Right lobe of liver (tissue), 6 donors: Measurements from ENCODE around the gene BEST1. TPM values are rescaled to one million over a fixed set of nuclear protein-coding genes. Genes with fewer than 3 reads are reported as not detected.

Experiments used
- ATAC-seq, 4 donors: fragments of 200-7000 bp; cut with Tn5 transposase; one replicate each; pipeline ENCODE4 v1.9.1; 2020; ENCODE audit warnings: mild to moderate bottlenecking in 4 of 4, moderate library complexity in 4 of 4
- DNase-seq, 3 donors: peaks; one replicate each; pipeline ENCODE4 v3.0.0-alpha.2; 2020
- H3K27ac ChIP-seq, 3 donors: fragments of 200-600 bp; one replicate each; pipeline ENCODE4 v1.8.0; 2022
- H3K27me3 ChIP-seq, 2 donors: fragments of 200-600 bp; one replicate each; pipeline ENCODE4 v1.8.0; 2022
- H3K36me3 ChIP-seq, 4 donors: fragments of 200-600 bp; sonication (generic) in 1 of 4; one replicate each; pipeline versions ENCODE4 v1.5.1 to v1.8.0; 2017 to 2022; ENCODE audit warnings: control low read depth in 1 of 4
- H3K4me1 ChIP-seq, 4 donors: fragments of 200-600 bp; sonication (generic) in 1 of 4; one replicate each; pipeline versions ENCODE4 v1.5.1 to v1.8.0; 2017 to 2022; ENCODE audit warnings: control low read depth in 1 of 4
- H3K4me3 ChIP-seq, 3 donors: fragments of 200-600 bp; one replicate each; pipeline ENCODE4 v1.8.0; 2022
- H3K9me3 ChIP-seq, 4 donors: fragments of 200-600 bp; sonication (generic) in 1 of 4; one replicate each; pipeline versions ENCODE4 v1.5.1 to v1.8.0; 2017 to 2022; ENCODE audit warnings: control low read depth in 1 of 4
- POLR2A ChIP-seq: fragments of 450-650 bp; IDR thresholded peaks from one replicate; pipeline ENCODE4 v1.6.1; 2017; ENCODE audit warnings: antibody characterized with exemption, mild to moderate bottlenecking
- WGBS: methylation state at CpG from one replicate; pipeline ENCODE4 v1.1.6; 2018; ENCODE audit warnings: low coverage, low lambda C conversion rate; ENCODE audit not compliant: insufficient coverage; ENCODE audit errors: missing lambda C conversion rate; 5-methylcytosine and 5-hydroxymethylcytosine counted together
- intact Hi-C, 2 donors: fragments of 100-400 bp; cut with DNase I; formaldehyde crosslinking; loops; one replicate each; pipeline versions ENCODE4 v1.11.2 to v1.14.1; 2022
- total RNA-seq, 6 experiments: library from RNA; depleted of rRNA in 2 of 6; stranded (reverse); fragments of >200 nt in 2 of 6; fragmentation: NEBNext Ultra II Directional in 3 of 6; extraction: Animal tissue kit (Norgen Biotek cat#: 25700) in 3 of 6; gene quantifications; one replicate each; pipeline versions ENCODE4 v1.1.0 to v1.2.4, GENCODE V29; 2016 to 2023
- TF ChIP-seq, protein P1 (sequence below), 4 donors: fragments of 200-600 bp in 3 of 4; fragments of 450-650 bp in 1 of 4; IDR thresholded peaks; one replicate each; pipeline versions ENCODE4 v1.5.1 to v1.8.0; 2016 to 2022; ENCODE audit warnings: antibody characterized with exemption in 4 of 4, mild to moderate bottlenecking in 2 of 4
- donor health status: DM: no; HTN: yes; CAD: no.
- donor health status: DM: no; HTN: no; CAD: no.
- donor health status: DM: no; HTN: no; CAD: no.
- donor health status: DM: no; HTN: yes; CAD: no.
- donor health status: DM: no; HTN: yes; CAD: no.

BEST1 gene
- total RNA-seq, 6 experiments from 2014 or later, result 0.55 to 2.3 (median 0.91) TPM

DNA sequence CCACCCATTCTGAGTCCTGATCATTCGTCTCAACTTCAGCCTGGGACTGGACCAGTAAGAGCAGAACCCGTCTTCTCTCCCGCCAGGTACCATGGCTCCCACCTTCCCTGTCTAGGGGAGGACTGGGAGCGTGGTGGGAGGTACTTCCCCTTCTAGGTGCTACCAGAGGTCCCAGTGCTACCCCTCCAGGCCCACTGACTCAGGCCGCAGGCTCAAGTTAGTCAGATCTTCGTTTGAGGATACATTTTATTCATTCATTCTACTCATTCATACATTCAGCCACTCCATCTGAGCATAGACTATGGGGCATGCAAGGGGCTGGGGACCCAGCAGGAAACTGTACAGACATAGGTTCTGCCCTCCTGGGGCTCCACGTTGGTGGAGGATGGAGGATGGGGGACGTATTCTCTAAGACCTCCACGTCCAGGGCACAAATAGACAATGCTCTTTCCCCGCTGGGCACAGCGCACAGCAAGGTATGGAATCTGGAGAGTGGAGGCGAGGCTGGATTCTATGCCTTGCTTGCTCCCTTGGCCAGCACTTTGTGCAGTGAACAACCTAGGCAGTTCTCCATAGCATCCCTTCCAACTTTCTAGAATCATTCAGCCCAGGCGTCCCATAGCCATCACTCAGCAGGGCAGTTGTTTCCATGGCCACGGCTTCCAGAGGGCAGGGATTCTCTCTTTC, 31.8 kb upstream of the BEST1 start:
- H3K4me1 ChIP-seq, result no peaks in the 10 kb centered on the region
- H3K4me3 ChIP-seq, result no peak overlapping the region
- ATAC-seq (no peak), DNase-seq (peak in 1 of 3 donors; percentile 38)
- TF ChIP-seq, protein P1, sequence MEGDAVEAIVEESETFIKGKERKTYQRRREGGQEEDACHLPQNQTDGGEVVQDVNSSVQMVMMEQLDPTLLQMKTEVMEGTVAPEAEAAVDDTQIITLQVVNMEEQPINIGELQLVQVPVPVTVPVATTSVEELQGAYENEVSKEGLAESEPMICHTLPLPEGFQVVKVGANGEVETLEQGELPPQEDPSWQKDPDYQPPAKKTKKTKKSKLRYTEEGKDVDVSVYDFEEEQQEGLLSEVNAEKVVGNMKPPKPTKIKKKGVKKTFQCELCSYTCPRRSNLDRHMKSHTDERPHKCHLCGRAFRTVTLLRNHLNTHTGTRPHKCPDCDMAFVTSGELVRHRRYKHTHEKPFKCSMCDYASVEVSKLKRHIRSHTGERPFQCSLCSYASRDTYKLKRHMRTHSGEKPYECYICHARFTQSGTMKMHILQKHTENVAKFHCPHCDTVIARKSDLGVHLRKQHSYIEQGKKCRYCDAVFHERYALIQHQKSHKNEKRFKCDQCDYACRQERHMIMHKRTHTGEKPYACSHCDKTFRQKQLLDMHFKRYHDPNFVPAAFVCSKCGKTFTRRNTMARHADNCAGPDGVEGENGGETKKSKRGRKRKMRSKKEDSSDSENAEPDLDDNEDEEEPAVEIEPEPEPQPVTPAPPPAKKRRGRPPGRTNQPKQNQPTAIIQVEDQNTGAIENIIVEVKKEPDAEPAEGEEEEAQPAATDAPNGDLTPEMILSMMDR (IDR thresholded peaks at IDR 0.05), result no peak
- no peak for TF ChIP-seq POLR2A
- intact Hi-C loops, result no loop called here
- peak overlapping the region; percentile 37 to 76 (median 63) for H3K27ac ChIP-seq
- 68% methylated on average over 8 of the region's 14 CpGs for WGBS
- H3K36me3 ChIP-seq, result no peaks in the 10 kb centered on the region
- H3K27me3 ChIP-seq, result no peaks in the 10 kb centered on the region
- H3K9me3 ChIP-seq, result no peaks in the 10 kb centered on the region

GRCh38 chr11:61918938-61919704, 31.0 kb upstream of the BEST1 start:
- ATAC-seq (no peak), DNase-seq (no peak)
- Histone ChIP-seq H3K4me3 (no peak overlapping the region), H3K27ac (no peak overlapping the region), H3K27me3 (no peaks in the 10 kb centered on the region), H3K36me3 (no peaks in the 10 kb centered on the region), H3K9me3 (no peaks in the 10 kb centered on the region), H3K4me1 (no peaks in the 10 kb centered on the region)
- TF ChIP-seq, protein P1 (IDR thresholded peaks at IDR 0.05), result no peak
- no peak for TF ChIP-seq POLR2A
- WGBS, result 70% methylated on average over 2 of the region's 6 CpGs
- intact Hi-C loops, result no loop called here

GRCh38 chr11:61919705-61920631, 30.2 kb upstream of the BEST1 start:
- 38% methylated on average over 2 of the region's 13 CpGs for WGBS
- no peak for DNase-seq
- TF ChIP-seq, protein P1 (IDR thresholded peaks at IDR 0.05), result no peak
- TF ChIP-seq POLR2A, result no peak
- Histone ChIP-seq H3K27ac (no peak overlapping the region), H3K36me3 (no peaks in the 10 kb centered on the region), H3K27me3 (no peaks in the 10 kb centered on the region), H3K4me3 (no peak overlapping the region), H3K4me1 (no peaks in the 10 kb centered on the region), H3K9me3 (no peaks in the 10 kb centered on the region)
- intact Hi-C loops, result no loop called here
- no peak for ATAC-seq

DNA sequence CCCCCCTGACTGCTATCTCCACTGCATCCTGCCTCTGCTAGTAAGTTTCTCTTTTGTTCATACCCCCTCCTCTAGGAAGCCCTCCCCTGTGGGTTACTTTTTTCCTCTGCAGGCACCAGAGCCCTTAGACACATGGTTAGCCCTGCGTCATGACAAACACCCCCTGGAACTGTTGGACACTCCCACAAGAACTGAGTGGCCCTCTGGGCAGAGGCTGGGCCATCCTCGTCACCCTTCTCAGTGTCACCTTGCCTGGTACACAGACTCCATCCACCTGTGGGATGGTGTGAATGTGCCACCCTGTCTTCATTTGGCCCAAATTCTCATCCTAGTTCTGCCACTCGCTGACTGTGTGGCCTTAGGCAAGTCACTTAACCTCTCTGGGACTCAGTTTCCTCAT, 28.7 kb upstream of the BEST1 start:
- Histone ChIP-seq H3K27ac (no peak overlapping the region), H3K9me3 (no peaks in the 10 kb centered on the region), H3K4me3 (no peak overlapping the region), H3K36me3 (no peaks in the 10 kb centered on the region), H3K27me3 (no peaks in the 10 kb centered on the region), H3K4me1 (no peaks in the 10 kb centered on the region)
- no peak for DNase-seq
- intact Hi-C loops, result no loop called here
- no peak for TF ChIP-seq POLR2A
- TF ChIP-seq, protein P1 (IDR thresholded peaks at IDR 0.05), result no peak
- 53% methylated on average over 3 of the region's 3 CpGs for WGBS
- ATAC-seq, result no peak
